AG09309 (cell line): ENCODE measurements around the gene FMN2.

ENCODE experiments used
- DNase-seq: peaks from one replicate; pipeline ENCODE4 v3.0.0-alpha.2; 2010; ENCODE audit warnings: low read depth
- H3K4me3 ChIP-seq: 2 replicates; pipeline ENCODE4 v1.5.1; 2011; ENCODE audit warnings: mild to moderate bottlenecking, low read depth, low read length, moderate library complexity; ENCODE audit not compliant: control insufficient read depth
- CTCF ChIP-seq: IDR thresholded peaks from 2 replicates; pipeline ENCODE4 v1.5.1; 2011; ENCODE audit warnings: mild to moderate bottlenecking, low read depth, low read length, inconsistent platforms; ENCODE audit not compliant: insufficient read depth, control insufficient read depth; ENCODE audit errors: missing control alignments

The FMN2 gene

GRCh38 chr1:240126821-240127220, 35.1 kb downstream of the FMN2 start:
- no peak overlapping the region for H3K4me3 ChIP-seq
- TF ChIP-seq CTCF, result no peak
- no peak for DNase-seq

- TF ChIP-seq CTCF, result no peak
- no peak overlapping the region for H3K4me3 ChIP-seq
- DNase-seq, result no peak
Measured at GRCh38 chr1:240128366-240128765, 36.7 kb downstream of the FMN2 start.

- TF ChIP-seq CTCF, result no peak
- H3K4me3 ChIP-seq, result no peak overlapping the region
- no peak for DNase-seq
Measured at GRCh38 chr1:240134113-240134512, 42.4 kb downstream of the FMN2 start.

- TF ChIP-seq CTCF, result no peak
- DNase-seq, result peak; percentile 64
- no peak overlapping the region for H3K4me3 ChIP-seq
Measured at GRCh38 chr1:240134596-240134995, 42.9 kb downstream of the FMN2 start.

GRCh38 chr1:240136402-240136801, 44.7 kb downstream of the FMN2 start:
- no peak for DNase-seq
- no peak overlapping the region for H3K4me3 ChIP-seq
- no peak for TF ChIP-seq CTCF

GRCh38 chr1:240138867-240139266, 47.2 kb downstream of the FMN2 start:
- TF ChIP-seq CTCF, result no peak
- no peak for DNase-seq
- no peak overlapping the region for H3K4me3 ChIP-seq

- TF ChIP-seq CTCF, result no peak
- H3K4me3 ChIP-seq, result no peak overlapping the region
- DNase-seq, result no peak
Measured at GRCh38 chr1:240139511-240139910, 47.8 kb downstream of the FMN2 start.
